NCI-H460 (cell line): ENCODE results near the gene COP1. TPM values are rescaled to one million over a fixed set of nuclear protein-coding genes. Genes with fewer than 3 reads are reported as not detected.

Experiments
- DNase-seq: peaks from one replicate; pipeline ENCODE4 v3.0.0-alpha.2; 2016; ENCODE audit warnings: low read depth; ENCODE audit errors: extremely low read depth
- total RNA-seq: library from RNA; depleted of rRNA; stranded (reverse); fragments of >200 nt; shearing (Covaris generic); gene quantifications from 2 replicates; pipeline ENCODE4 v1.2.3, GENCODE V29; 2014

The COP1 gene
- total RNA-seq, 1 experiment from 2014 or later, result 57.9 TPM

- DNase-seq, result no peak
Observed at GRCh38 chr1:176201568-176201967, 5.5 kb downstream of the COP1 start.

DNA sequence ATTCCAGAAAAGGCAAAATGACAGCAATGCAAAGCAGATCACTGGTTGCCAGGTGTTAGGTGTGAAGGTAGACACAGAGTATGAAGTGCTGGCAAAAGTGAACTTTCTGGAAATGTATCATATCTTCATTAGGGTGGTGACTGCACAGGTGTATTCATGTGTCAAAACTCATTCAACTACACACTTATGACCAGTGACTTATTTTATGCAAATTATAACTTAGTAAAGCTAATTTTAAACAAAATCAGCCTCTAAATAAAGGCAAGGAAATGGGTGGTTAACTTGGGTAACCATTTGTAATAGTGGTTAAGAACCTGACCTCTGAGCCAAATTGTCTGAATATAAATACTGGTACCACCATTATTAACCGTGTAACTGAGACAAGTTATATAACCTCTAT is 7.4 kb downstream of the COP1 start:
- DNase-seq, result no peak

- no peak for DNase-seq
Observed at GRCh38 chr1:176198413-176198812, 8.7 kb downstream of the COP1 start.

- DNase-seq, result no peak
Observed at GRCh38 chr1:176196728-176197127, 10.4 kb downstream of the COP1 start.

DNA sequence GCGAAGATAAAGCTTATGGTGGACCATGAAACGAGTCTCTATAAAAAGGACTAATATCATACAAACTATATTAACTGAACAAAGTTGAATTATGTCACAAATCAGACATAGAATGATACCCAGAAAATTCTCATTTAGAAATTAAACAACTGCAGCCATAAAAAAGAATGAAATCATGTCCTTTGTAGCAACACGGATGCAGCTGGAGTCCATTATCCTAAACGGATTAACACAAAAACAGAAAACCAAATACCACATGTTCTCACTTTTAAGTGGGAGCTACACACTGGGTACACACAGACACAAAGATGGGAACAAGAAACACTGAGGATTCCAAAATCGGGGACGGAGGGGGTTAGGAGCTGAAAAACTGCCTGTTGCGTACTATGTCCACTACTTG is 11.5 kb downstream of the COP1 start:
- no peak for DNase-seq

- DNase-seq, result no peak
Observed at GRCh38 chr1:176193663-176194062, 13.4 kb downstream of the COP1 start.

GRCh38 chr1:176193023-176193422 is 14.1 kb downstream of the COP1 start:
- no peak for DNase-seq

- DNase-seq, result no peak
Observed at GRCh38 chr1:176188604-176189003, 18.5 kb downstream of the COP1 start.

GRCh38 chr1:176187001-176187400 is 20.1 kb downstream of the COP1 start:
- DNase-seq, result no peak

GRCh38 chr1:176183618-176184017 is 23.5 kb downstream of the COP1 start:
- DNase-seq, result no peak

DNA sequence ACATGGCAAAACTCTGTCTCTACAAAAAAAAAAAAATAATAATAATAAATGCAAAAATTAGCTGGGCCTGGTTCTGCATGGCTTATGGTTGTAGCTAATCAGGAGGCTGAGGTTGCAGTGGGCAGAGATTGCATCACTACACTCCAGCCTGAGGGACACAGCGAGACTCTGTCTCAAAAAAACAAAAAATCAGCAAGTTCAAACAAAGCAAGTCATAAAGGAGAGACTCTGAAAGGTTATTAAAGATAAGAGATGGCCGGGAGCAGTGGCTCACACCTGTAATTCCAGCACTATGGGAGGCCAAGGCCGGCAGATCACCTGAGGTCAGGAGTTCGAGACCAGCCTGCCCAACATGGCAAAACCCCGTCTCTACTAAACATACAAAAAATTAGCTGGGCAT is 28.8 kb downstream of the COP1 start:
- no peak for DNase-seq

GRCh38 chr1:176177764-176178163 is 29.3 kb downstream of the COP1 start:
- DNase-seq, result no peak

DNA sequence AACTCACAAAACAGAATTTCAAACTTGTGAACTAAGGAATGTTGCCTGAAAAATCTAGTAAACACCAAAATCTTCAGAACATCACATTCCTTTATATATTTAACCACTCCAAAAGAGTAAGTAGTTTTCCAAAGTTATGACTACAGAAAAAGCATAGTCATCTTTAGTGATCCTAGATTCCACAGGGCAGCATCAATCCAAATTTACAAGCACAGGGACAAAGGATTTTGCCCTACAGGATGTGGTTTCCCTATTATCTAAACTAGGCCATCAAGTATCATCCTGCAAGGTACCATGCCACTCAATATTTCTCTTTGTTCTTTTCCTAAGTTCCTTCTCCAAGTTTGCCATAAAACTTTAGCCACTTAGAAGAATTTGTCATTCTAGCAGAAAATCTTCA is 33.0 kb downstream of the COP1 start:
- no peak for DNase-seq

- DNase-seq, result no peak
Observed at GRCh38 chr1:176172215-176172614, 34.9 kb downstream of the COP1 start.

- no peak for DNase-seq
Observed at GRCh38 chr1:176167210-176167609, 39.9 kb downstream of the COP1 start.

DNA sequence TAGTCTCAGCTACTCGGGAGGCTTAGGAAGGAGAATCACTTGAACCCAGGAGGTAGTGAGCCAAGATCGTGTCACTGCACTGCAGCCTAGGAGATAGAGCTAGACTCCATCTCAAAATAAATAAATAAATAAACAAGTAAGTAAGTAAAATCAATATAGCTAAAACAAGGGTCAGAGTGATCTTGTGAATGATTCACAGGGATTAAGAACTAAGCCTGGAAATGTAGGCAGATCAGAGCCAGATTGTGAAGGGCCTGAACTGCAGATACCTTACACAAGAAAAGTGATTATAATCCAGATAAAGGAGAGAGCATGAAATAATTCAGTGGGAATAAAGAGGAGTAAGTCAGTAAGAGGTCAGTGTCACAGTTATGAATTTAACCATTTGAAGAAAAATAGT is 41.5 kb downstream of the COP1 start:
- DNase-seq, result no peak

DNA sequence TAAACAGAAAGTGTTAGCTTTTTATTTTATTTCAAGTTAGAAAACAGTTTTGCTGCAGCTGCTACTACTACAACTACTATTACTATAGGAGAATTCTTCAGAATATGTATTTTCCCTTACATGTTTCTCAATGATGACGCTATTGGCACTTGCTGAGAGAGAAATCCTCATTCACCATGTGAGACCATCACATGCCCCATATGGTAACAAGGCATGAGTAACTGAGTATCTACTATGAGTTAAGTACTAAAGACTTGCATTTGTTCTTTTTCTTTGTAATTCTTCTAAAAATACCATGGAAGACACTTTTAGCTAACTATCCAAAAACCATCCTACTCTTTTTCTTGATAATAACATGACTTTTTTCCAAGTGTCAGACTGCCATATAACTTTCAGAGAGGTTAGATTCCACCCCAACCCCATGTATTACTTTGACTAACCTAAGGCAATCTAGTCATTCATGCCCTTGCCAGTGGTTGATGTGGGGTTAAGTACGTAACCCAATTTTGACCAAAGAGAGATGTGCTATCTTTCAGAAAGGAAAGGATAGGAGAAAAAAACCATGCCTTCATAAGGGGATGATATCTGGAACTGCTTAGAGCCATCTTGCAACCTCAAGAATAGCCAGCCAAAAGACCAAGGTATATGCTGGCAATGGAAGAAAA is 42.9 kb downstream of the COP1 start:
- no peak for DNase-seq

GRCh38 chr1:176159993-176160392 is 47.1 kb downstream of the COP1 start:
- no peak for DNase-seq

GRCh38 chr1:176157995-176158394 is 49.1 kb downstream of the COP1 start:
- DNase-seq, result no peak

- no peak for DNase-seq
Observed at GRCh38 chr1:176149939-176150807, 56.9 kb downstream of the COP1 start.

GRCh38 chr1:176144526-176144925 is 62.6 kb downstream of the COP1 start:
- DNase-seq, result no peak

DNA sequence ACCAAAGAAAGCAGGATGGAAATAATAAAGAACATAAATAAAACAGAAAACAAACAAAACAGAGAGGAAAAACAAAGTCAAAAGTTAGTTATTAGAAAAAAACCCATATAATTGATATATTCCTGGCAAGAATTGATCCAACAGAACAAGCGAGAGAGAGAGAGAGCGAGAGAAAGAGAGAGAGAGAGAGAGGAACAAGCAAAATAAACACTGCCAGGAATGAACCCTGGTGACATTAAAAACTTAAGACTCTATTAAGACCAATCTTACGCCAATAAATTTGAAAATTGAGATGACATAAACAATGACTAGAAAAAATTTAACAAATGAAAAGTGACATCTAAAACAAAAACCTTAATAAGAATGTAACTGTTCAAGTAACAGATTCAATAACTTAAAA is 64.1 kb downstream of the COP1 start:
- DNase-seq, result no peak
